Fibroblast of gingiva (primary cell): ENCODE measurements around the gene ATP6V1C2.
"Not testable (repeated sequence)": the region's sequence is repeated elsewhere in the genome, so short reads cannot be mapped to it uniquely, and the experiment has no call there.

Source experiments
- DNase-seq: peaks from one replicate; pipeline ENCODE4 v3.0.0-alpha.2; 2011; ENCODE audit warnings: low read depth

The ATP6V1C2 gene

GRCh38 chr2:10768063-10768507 is 46.7 kb downstream of the ATP6V1C2 start:
- no peak for DNase-seq

- no peak for DNase-seq
Measured at GRCh38 chr2:10770956-10771750, 49.7 kb downstream of the ATP6V1C2 start.

- no peak for DNase-seq
Measured at GRCh38 chr2:10771786-10772185, 50.4 kb downstream of the ATP6V1C2 start.

- DNase-seq = no peak
Measured at GRCh38 chr2:10772201-10772867, 50.9 kb downstream of the ATP6V1C2 start.

GRCh38 chr2:10772868-10773215 is 51.4 kb downstream of the ATP6V1C2 start:
- no peak for DNase-seq

- no peak for DNase-seq
Measured at GRCh38 chr2:10773821-10774341, 52.5 kb downstream of the ATP6V1C2 start.

GRCh38 chr2:10774394-10774793 is 53.0 kb downstream of the ATP6V1C2 start:
- no peak for DNase-seq

- no peak for DNase-seq
Measured at GRCh38 chr2:10775021-10775780, 53.8 kb downstream of the ATP6V1C2 start.

- no peak for DNase-seq
Measured at GRCh38 chr2:10775831-10776230, 54.4 kb downstream of the ATP6V1C2 start.

GRCh38 chr2:10776231-10776977 is 55.0 kb downstream of the ATP6V1C2 start:
- DNase-seq = no peak

- DNase-seq = no peak
Measured at GRCh38 chr2:10777111-10777841, 55.8 kb downstream of the ATP6V1C2 start.

- DNase-seq = no peak
Measured at GRCh38 chr2:10777842-10778723, 56.7 kb downstream of the ATP6V1C2 start.

GRCh38 chr2:10778724-10779115 is 57.3 kb downstream of the ATP6V1C2 start:
- no peak for DNase-seq

- no peak for DNase-seq
Measured at GRCh38 chr2:10779776-10780490, 58.5 kb downstream of the ATP6V1C2 start.

GRCh38 chr2:10780491-10780820 is 59.0 kb downstream of the ATP6V1C2 start:
- no peak for DNase-seq

- DNase-seq = not testable (repeated sequence)
Measured at GRCh38 chr2:10780821-10781220, 59.4 kb downstream of the ATP6V1C2 start.

- no peak for DNase-seq
Measured at GRCh38 chr2:10781746-10782145, 60.3 kb downstream of the ATP6V1C2 start.

GRCh38 chr2:10783421-10783820 is 62.0 kb downstream of the ATP6V1C2 start:
- DNase-seq = no peak

GRCh38 chr2:10784719-10785118 is 63.3 kb downstream of the ATP6V1C2 start:
- DNase-seq = no peak

GRCh38 chr2:10785260-10785659 is 63.8 kb downstream of the ATP6V1C2 start:
- no peak for DNase-seq
